HL-60/S4 (cell line): ENCODE measurements around the gene LRP1B.

Experiments used
- in situ Hi-C: fragments of 300-500 bp; cut with MboI; formaldehyde crosslinking; loops from 2 replicates; pipeline ENCODE4 v1.14.3; 2022; ENCODE audit warnings: low sequenced_read_pairs

Gene LRP1B

DNA sequence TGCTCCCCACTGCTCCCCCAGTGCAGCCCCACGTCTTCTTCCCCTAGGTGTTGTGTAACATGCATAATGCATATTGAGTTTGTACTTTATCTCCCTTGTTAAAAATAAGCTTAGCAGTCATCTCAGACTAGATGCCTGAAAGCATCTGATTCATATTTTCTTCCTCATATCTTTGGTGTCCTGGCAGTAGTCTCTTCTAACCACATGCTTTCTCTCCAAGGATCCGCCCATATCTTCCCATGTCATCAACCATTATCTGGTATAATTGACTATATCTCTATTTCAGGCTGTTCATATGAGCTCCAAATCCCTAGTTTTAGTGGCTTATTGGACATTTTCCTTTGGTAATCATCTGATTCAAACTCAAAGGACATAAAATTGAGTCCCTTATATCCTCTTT is 426.3 kb downstream of the LRP1B start:
- in situ Hi-C loops, result no loop called here

DNA sequence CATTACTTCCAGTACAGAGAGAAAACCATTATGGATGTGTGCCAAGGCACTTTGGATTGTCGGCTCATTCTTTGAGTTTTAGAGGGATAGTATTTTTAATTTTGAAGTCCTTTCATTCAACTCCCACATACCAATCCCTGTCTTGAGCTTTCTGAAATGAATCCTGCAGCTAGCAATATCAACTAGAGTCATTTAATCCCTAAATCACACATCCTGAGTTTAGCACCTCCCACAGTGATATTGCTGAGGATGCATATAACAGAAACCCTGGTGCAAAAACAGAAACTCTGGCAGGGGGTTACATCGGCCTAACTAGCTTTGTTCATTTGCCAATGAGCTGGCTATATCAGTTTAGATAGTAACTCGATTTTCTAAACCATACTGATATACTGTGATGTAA is 427.3 kb downstream of the LRP1B start:
- in situ Hi-C loops, result no loop called here

DNA sequence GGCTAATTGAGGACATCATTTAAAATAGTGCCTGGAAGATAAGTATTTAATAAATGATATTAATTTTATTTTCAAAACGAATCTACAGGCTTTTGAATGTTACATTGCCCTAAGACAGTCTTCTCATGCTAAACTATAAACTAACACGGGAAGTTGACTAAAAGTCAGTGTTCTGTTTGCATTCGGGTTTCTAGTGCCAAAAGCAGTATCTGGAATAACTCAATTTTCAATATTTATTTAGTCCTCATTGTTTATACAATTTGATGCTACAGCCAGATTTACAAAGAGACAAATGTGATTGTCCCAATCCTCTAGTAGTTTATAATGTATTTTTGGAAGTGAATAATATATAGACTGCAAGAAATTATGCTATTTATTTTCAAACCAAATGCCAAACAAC is 429.2 kb downstream of the LRP1B start:
- in situ Hi-C loops, result no loop called here

DNA sequence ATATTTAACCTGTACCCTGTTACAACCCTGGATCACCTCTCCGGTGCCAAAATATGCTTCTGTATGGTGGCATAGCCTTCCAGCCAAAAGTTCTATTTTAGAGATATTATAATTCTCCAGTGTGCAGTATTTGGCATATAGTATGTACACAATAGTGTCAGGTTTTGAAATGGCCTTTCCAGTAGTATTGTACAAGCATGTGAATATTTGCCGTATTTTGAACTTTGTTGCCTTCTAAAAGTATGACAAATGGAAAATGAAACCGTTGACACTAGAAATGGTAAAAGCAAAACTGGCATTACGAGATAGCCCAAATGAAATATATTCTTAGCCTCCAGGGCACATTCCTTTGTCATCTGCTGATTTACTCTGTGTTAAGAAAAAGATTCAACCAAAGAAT is 431.2 kb downstream of the LRP1B start:
- in situ Hi-C loops, result no loop called here

DNA sequence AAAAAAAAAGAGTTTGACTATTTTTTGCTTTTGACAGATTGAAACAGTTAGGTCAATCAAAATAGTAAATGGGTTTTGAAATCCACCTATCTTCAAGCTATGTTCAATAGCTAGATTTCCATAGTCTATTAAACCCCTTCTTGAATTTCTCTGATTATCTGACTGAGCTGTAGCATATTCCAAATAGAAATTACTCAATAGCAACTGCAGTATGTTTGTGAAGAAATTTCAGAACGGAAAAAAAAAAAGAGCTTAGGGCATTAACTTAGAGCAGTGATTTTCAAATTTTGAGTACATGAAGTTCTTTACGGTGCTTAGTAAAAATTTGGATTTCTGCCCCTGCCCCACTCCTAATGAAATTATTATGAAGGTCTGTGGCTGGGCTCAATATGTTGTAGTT is 432.3 kb downstream of the LRP1B start:
- in situ Hi-C loops, result no loop called here

DNA sequence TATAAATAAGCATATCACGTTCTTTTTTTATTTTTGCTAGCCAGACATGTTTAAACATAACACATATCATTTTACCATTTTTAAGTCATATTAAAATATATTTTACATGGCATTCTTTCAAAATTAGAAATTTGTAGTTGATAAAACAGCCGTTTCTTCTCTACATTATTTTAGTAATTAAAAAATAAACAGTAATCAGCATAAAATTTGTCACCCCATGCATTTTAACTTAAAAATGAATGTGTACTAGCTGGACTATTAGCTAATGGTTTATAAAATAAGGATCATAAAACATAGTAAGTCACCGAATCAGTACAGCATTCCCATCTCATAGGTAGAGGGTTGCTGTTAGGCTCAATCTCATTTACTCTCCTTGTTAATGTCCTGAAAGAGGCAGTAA is 433.8 kb downstream of the LRP1B start:
- in situ Hi-C loops, result no loop called here

DNA sequence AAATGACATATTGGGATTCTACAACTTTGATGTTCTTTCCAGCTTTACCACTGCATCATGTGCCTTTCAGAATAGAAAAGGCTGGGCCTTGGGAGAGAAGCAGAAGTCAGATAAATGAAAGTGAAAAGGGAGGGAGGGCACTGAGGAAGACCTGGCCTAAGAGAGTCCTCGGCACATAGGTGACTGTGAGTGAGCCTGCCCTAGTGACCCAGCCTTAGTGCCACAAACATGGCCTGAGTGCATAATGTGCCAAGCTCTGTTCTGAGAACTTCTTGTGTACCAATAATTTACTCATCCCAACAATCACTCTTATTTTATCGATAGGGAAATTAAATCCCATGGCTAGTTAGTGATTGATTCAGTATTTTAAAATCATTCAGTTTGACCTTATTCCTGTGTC is 436.6 kb downstream of the LRP1B start:
- in situ Hi-C loops, result no loop called here

DNA sequence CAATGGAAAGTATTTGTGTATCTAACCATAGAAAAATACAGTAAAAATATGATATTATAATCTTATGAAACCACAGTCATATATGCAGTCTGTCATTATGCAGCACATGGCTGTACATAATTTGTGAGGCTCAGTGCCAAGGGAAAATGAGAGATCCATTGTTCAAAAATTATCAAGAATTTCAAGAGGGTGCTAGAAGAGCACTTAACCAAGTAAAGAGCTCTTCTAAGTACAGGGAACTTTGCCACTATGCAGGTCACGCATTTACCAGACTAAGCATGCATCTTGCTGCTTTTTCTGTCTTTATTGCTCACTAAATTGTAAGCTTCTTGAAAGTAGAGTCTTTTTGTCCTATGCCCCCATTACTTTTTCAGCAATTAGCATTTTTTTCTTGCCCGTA is 438.0 kb downstream of the LRP1B start:
- in situ Hi-C loops, result no loop called here

DNA sequence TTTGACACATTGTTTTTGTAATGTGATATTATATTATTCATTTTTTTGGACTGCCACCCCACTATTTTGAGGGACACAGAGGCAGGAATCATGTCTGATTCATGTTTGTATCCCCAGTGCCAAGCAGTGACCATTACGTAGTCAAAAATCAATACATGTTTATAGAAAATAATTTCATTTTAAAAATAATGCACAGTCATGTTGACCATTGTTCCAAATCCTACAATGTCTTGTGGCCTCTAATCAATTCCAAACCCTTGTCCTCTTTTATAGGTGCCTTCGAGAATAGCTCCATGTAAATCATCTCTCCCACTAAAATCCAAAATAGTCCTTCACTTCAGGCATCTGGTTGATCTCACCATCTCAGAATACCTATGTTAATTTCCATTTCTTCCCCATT is 454.7 kb downstream of the LRP1B start:
- in situ Hi-C loops, result no loop called here

DNA sequence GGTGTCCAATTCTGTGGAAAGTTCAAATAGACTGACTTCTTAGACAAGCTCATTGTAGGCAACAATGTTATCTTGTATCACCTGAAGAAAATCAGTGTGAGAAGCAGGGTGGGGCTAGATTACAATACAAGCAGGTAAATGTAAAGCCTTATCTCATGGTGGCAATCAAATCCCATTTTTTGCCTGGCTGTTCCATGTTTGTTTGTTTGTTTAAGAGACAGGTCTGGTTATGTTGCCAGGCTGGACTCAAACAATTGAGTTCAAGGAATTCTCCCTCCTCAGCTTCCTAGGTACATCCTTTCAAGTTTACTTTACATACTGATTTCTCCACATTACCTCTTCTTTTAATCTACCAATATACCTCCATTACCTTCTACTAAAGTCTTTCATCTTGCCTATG is 464.6 kb downstream of the LRP1B start:
- in situ Hi-C loops, result no loop called here

DNA sequence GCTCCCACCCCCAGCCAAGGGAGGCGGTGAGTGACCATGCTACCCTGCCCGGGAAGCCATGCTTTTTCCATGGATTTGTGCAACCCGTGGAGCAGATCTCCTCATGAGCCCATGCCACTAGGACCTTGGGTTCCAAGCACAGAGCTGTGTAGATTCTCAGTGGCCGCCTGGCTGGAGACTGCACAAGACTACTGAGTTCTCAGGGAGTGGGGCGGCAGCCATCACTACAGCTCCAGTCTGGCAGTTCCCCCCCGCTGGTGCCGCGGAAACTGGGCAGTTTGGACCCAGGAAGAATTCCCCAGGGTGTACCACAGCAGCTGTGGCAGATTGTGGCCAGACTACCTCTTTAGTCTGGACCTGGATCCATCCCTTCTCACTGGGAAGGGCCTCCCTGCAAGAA is 470.6 kb downstream of the LRP1B start:
- in situ Hi-C loops, result no loop called here

DNA sequence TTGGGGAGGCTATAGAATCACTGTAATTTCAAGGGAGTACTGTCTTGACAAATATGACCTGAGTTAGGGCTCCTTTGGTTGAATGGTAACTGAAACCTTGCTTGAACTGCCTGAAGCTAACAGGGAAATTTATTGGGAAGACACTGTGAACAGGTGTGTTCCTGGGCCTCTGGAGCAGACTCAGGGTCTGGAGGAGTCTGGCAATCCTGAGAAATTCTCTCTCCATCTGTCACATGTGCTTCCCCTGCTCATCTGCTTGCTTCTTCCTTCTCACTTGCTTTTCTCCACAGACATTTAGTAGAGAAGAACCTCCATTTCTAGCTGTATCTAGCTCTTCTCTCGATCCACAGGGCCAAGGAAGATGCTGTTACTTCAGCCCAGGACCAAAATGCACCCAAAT is 476.5 kb downstream of the LRP1B start:
- in situ Hi-C loops, result no loop called here

DNA sequence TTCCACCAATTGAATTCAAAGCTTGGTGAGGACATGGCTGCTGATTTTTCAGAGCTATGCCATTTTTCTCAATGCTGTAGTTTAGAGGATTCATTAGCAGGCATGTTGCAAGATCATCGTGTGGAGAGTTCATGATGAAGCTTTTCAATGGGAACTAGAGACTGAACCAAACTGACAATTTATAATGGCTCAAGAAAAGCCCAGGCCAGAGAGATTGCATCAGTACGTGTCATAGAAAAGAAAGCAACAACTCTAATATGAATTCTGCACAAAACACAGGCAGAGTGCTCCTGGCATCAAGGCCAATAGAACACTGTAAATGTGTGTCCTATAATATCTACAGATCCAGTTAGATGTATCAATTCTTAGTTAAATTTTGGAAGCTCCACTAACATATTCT is 477.6 kb downstream of the LRP1B start:
- in situ Hi-C loops, result no loop called here

DNA sequence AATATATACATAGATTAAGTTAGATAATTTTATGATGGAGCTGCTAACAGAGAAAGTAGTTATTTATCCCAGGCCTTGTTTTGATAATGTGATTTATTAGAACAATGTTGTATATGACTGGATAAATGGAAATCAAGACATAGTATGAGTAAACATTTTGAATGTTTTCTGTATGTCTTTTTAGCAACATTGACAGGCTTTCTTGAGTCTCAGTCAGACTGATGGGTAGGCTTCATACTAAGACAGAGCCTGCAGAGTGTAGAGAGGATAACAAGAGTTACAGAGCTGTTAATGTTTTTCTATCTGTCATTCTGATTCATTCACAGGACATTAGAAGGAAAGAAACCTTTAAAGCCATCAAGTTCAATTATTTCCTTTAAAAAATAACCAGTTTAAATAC is 478.5 kb downstream of the LRP1B start:
- in situ Hi-C loops, result no loop called here

DNA sequence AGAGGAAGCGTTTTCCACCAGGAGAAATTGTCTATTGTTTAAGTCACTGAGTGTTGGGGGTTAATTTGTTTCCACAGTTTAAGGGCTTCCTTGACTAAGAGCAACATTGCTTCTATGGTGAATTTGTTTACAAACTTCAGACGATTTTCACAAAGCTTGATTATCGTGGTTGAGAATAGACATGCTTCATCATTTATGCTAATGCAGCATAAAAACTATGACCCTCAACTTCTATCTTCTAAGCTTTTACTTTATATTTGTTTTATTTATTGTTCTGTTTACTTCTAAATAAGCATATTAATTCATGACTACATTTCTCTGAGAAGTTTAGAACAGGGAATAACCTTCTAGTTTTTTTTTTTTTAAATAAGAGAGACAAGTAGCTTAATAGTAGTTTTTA is 483.5 kb downstream of the LRP1B start:
- in situ Hi-C loops, result no loop called here

DNA sequence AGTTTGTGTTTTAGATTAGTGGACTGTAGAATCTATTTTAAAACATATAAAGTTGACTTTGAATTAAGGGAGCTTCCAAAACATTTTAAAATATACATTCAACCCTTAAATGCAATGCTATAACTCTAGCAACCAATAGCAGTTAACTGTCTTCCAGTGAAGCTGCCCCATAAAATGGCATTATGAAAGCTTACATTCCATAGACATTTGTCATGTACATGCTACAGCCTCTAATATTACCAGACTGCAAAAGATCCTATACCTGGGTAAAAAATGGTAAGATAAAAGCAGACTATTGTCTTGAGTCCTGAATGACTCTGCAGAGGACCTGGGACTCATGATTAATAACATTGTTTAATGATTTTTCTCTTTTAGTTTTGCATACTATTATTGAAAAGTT is 489.4 kb downstream of the LRP1B start:
- in situ Hi-C loops, result no loop called here

DNA sequence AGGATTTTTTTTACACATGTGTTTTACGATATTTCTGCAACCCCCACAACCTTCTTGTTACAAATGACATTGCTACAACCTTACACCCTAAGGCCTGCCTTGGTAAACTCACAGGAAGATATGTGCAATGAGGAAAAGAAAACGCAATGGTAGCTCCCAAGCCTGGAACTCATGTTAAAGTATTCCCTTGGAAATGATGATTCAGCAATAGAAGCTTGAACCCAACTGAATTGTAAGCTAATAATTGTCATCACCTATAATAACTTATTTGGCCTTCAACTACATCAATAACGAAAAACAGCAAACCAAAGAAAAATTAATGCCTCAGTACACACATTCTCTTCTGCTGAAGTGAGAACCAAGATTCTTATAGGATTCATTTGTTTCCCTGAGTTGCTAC is 491.0 kb downstream of the LRP1B start:
- in situ Hi-C loops, result no loop called here

DNA sequence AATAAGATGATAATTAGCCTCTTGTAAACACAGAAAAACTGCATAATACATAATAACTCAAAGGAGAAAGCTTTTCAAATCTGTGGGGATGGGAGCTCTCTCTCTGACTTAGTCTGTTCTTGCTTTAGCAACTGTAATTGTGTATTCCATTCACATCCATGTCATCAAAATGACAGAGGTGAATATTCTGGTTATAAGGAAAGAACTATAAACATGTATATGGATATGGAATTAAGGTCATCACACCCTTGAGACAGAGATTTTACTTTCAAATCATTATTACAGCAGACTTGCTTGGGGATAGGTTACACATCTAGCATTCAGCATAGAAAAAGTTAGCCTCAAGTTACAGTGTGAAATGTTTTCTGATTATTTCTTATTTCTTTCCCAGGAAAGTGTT is 497.7 kb downstream of the LRP1B start:
- in situ Hi-C loops, result no loop called here

DNA sequence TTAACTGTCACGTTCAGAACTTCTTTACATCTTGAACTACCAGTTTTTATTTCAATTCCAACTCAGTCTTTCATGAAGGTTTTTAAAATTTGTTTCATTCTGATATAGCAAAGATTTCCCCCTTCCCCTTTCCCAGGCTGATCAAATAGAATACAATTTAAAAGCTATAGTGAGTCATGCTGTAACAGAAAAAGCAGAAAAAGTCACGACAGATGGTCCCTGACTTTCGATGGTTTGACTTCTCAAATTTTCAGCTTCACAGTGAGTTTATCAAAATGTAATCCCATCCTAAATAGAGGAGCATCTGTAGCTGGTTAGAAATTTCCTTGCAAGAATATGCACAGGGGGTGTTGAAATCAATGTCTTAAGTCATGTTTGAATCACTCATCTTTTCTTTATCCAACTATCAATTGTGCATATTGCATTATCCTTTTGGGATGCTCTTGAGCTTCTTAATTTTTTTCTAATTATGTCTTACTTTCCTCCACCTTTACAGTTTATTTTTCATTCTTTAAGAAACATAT is 500.3 kb downstream of the LRP1B start:
- in situ Hi-C loops, result no loop called here

DNA sequence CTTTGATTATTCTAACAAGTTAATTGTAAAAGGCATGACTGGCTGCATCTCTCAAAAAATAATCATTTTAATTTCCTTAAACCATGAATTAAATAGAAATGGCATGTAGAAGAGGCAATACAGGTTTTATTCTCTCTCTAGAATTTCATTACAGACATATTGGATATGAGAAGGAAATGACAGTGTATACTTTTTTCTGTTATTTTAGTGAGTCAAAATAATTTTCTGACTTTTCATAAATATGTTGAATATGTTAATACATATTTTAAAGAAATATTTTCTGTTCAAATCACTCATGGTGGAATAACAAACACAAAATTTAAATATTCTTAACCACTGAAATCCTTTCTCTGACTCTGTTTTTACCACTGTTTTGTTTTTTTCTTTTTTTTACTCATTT is 510.4 kb downstream of the LRP1B start:
- in situ Hi-C loops, result no loop called here

DNA sequence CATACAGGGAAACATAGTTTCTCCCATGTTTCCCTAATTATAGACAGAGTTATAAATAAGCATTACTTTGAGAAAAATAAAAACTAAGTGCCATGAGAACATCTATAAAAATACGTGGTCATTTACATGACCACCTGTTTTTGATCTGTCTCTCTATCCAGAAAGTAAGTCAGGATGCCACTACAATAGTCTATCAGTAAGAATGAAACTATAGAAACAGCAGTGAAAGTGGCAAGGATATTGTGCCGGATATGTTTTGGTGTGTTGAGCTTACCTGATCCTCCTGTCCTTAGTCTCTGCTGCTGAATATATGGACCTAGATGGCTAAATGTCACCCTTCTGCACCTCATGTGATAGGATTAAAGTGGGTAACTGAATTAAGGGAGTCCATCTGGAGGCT is 512.4 kb downstream of the LRP1B start:
- in situ Hi-C loops, result no loop called here

DNA sequence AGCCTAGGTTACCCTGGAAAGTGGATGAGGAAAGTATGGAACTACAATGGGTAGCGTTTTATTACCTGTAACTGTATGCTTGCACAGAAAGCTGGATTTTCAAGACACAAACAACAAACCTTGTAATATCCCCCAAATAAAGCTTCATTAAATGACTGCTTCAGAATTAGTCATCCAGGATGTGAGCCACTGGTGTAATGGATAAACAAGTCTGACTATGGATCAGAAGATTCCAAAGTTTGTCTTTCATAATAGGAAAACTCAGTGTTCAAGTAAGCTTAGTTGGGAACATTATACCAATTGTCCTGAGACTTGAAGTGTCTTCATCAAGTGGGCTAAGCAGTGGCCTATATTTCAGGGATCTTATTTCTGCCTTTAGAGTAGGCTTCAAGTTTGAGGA is 518.8 kb downstream of the LRP1B start:
- in situ Hi-C loops, result no loop called here

DNA sequence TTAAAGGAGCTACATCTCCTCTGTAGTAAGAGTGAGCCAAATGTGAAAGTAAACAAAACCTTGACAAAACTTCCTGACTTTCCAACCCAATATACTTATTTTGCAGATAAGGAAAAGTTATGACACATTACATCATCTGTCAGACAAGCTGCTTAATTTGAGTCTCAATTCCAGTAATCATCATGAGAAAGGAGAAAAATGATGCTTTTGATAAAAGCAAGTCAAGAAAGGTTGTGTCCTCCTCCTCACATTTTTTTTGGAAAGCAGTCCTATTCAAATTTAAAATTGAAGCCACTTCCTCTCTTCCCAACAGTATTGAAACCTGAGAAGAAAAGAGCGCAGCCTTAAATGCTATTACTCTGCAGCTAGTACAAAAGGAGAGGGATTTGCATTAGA is 519.6 kb downstream of the LRP1B start:
- in situ Hi-C loops, result no loop called here
